Ovary (tissue), 3 donors: ENCODE measurements around the gene LTBP4.

Source experiments
- EP300 ChIP-seq: sonication (generic); formaldehyde crosslinking; IDR thresholded peaks from one replicate; pipeline ENCODE4 v1.6.1; 2017; ENCODE audit warnings: antibody characterized with exemption
- POLR2A ChIP-seq: fragments of 450-650 bp; IDR thresholded peaks from one replicate; pipeline ENCODE4 v1.6.1; 2017; ENCODE audit warnings: antibody characterized with exemption, mild to moderate bottlenecking, moderate library complexity
- TF ChIP-seq, protein P1 (sequence below), 3 donors: fragments of 450-650 bp in 2 of 3; fragments of 200-600 bp in 1 of 3; IDR thresholded peaks; one replicate each; pipeline versions ENCODE4 v1.5.1 to v1.8.0; 2016 to 2022; ENCODE audit warnings: antibody characterized with exemption in 3 of 3, mild to moderate bottlenecking in 1 of 3
- donor health status: DM: no; HTN: no; CAD: no.

DNA sequence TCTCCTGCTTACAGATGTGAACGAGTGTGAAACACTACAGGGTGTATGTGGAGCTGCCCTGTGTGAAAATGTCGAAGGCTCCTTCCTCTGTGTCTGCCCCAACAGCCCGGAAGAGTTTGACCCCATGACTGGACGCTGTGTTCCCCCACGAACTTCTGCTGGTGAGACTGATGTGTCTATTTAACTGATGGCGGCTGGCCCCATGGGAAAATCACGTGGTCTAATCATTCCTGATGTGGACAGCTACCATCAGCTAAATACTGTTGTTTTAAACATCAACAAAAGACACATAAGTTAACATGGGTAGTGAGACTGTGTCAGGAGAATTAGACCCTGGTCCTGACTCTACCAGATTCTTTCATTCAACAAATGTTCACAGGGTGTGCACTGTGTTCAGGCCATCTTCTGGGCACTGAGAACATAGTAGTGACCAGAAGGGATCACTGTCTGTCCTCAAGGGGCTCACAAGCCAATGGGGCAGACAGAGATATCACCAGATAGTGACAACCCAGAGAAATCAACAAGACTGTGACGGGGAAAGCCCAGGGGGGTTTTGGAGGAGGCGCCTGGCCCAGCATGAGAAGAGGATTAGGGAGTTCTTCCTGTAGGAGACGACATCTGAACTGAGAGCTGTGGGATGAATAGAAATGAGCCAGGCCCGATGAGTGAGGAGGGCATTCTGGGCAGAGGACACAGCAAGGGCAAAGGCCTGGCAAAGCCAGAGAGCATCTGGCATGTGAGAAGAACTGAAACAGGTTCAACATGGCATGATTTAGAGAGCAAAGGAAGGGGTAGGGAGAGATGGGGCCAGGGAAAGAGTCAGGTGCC is 18.4 kb downstream of the LTBP4 start:
- TF ChIP-seq, protein P1, sequence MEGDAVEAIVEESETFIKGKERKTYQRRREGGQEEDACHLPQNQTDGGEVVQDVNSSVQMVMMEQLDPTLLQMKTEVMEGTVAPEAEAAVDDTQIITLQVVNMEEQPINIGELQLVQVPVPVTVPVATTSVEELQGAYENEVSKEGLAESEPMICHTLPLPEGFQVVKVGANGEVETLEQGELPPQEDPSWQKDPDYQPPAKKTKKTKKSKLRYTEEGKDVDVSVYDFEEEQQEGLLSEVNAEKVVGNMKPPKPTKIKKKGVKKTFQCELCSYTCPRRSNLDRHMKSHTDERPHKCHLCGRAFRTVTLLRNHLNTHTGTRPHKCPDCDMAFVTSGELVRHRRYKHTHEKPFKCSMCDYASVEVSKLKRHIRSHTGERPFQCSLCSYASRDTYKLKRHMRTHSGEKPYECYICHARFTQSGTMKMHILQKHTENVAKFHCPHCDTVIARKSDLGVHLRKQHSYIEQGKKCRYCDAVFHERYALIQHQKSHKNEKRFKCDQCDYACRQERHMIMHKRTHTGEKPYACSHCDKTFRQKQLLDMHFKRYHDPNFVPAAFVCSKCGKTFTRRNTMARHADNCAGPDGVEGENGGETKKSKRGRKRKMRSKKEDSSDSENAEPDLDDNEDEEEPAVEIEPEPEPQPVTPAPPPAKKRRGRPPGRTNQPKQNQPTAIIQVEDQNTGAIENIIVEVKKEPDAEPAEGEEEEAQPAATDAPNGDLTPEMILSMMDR (IDR thresholded peaks at IDR 0.05): no peak
- TF ChIP-seq POLR2A (no peak), EP300 (no peak)
